ENCODE results near the gene DENND1A.

DNA sequence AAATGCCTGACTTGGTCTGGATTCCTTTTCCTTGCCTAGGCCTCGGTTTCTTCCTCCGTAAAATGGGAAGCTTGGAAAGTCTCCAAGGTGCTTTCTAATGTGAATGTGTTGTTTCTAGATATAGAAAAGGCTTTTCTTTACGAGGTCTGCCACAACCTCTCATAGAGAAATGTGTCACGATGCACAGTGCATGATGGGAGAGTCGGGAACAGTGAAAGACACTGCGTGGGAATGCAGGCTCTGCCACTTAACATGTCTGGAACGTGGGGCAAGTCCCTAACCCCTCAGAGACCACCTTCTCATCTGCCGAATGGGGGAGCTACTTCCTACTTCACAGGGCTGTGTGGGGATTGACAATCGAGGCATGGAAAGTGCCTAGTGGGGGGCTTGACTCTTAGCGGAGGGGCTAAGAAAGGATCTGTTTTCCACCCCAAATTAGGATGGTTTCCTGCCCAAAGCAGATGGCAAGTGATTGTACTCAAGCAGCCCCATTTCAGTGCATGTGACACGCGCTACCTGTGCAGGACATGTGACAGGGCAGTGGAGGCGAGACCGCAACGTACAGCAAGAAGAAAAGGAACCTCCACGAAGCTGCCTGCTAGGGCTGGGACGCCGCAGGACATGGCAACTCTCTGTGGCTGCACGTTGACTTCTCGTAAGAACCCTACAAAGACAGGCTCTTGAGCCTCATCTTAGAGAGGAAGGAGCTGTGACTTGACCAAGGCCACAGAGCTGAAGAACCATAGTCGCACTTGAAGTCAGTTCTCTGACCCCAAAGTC, 458.7 kb downstream of the DENND1A start:
- TF ChIP-seq POLR2A (IDR thresholded peaks at IDR 0.05; ENCODE audit: low read length) (no peak), GATA1 (IDR thresholded peaks at IDR 0.05; ENCODE audit: low read depth, low read length) (no peak)
